Loucy (cell line): ENCODE data around the gene FBLN5.

Experiments
- CTCF ChIP-seq: fragments of 200-600 bp; sonication (generic); conservative IDR thresholded peaks from 2 replicates; pipeline ENCODE4 v1.5.1; 2014; ENCODE audit warnings: mild to moderate bottlenecking, antibody characterized with exemption, low read length
- EZH2phosphoT487 ChIP-seq: fragments of 200-600 bp; IDR thresholded peaks from 2 replicates; pipeline ENCODE4 v1.6.1; 2018; ENCODE audit warnings: antibody characterized with exemption, mild to moderate bottlenecking, moderate library complexity, borderline replicate concordance

GRCh38 chr14:91882776-91883175 is 64.7 kb downstream of the FBLN5 start:
- TF ChIP-seq CTCF, result no peak
- no peak for TF ChIP-seq EZH2phosphoT487
